PC-9 (cell line): Measurements from ENCODE around the gene LNX2. TPM values are rescaled to one million over a fixed set of nuclear protein-coding genes. Genes with fewer than 3 reads are reported as not detected.

Source experiments
- BruUV-seq: library from RNA; stranded (reverse); fragments of 400-500 nt; replicated peaks from 2 replicates; lab custom pipeline; 2021; lab: Mats Ljungman, UMichigan
- CTCF ChIA-PET: fragments of 300-600 bp; sonication (Branson Sonifier 250); formaldehyde crosslinking; loops from one replicate; lab custom pipeline; 2022; ENCODE audit warnings: antibody characterized with exemption; lab: Charles Lee
- POLR2A ChIA-PET: fragments of 300-600 bp; sonication (Branson Sonifier 250); formaldehyde crosslinking; loops from one replicate; lab custom pipeline; 2022; ENCODE audit warnings: antibody characterized with exemption; ENCODE audit not compliant: unreplicated experiment; lab: Charles Lee
- DNase-seq, 2 experiments: peaks; one replicate each; pipeline versions ENCODE4 v3.0.0 to v3.0.0-alpha.2; 2015 to 2022; ENCODE audit warnings: mixed read lengths in 1 of 2
- H2AFZ ChIP-seq: fragments of 200-600 bp; sonication (generic); 2 replicates; pipeline ENCODE4 v1.8.1; 2017; ENCODE audit warnings: antibody characterized with exemption
- H3F3A ChIP-seq: fragments of 200-600 bp; sonication (generic); 2 replicates; pipeline ENCODE4 v1.8.1; 2017; ENCODE audit warnings: antibody characterized with exemption, mild to moderate bottlenecking, low read depth; ENCODE audit not compliant: insufficient read depth
- H3K27ac ChIP-seq: fragments of 200-600 bp; sonication (generic); 2 replicates; pipeline ENCODE4 v1.6.1; 2016; ENCODE audit warnings: mixed run types
- H3K27me3 ChIP-seq: fragments of 200-600 bp; sonication (generic); 2 replicates; pipeline ENCODE4 v1.6.1; 2016; ENCODE audit warnings: low read depth, mixed run types; ENCODE audit not compliant: insufficient read depth
- H3K36me3 ChIP-seq: fragments of 200-600 bp; sonication (generic); 2 replicates; pipeline ENCODE4 v1.6.1; 2016; ENCODE audit warnings: low read depth, mixed run types
- H3K4me1 ChIP-seq: fragments of 200-600 bp; sonication (generic); replicated peaks from 2 replicates; pipeline ENCODE4 v1.6.1; 2016; ENCODE audit warnings: mixed run types; ENCODE audit not compliant: insufficient read depth
- H3K4me2 ChIP-seq: fragments of 200-600 bp; sonication (generic); 2 replicates; pipeline ENCODE4 v1.6.1; 2017; ENCODE audit warnings: mixed run types
- H3K4me3 ChIP-seq: fragments of 200-600 bp; sonication (generic); 2 replicates; pipeline ENCODE4 v1.6.1; 2016; ENCODE audit warnings: mixed run types
- H3K79me2 ChIP-seq: fragments of 200-600 bp; sonication (generic); 2 replicates; pipeline ENCODE4 v1.6.1; 2017; ENCODE audit warnings: low read depth, mixed run types
- H3K9me2 ChIP-seq: fragments of 200-600 bp; sonication (generic); 2 replicates; pipeline ENCODE4 v1.8.1; 2017; ENCODE audit warnings: mild to moderate bottlenecking; ENCODE audit not compliant: insufficient read depth
- H3K9me3 ChIP-seq: fragments of 200-600 bp; sonication (generic); 2 replicates; pipeline ENCODE4 v1.8.1; 2016; ENCODE audit warnings: low read depth; ENCODE audit not compliant: insufficient read depth
- H4K20me1 ChIP-seq: fragments of 200-600 bp; sonication (generic); 2 replicates; pipeline ENCODE4 v1.8.1; 2017; ENCODE audit not compliant: insufficient read depth
- CTCF ChIP-seq: fragments of 200-600 bp; sonication (generic); conservative IDR thresholded peaks from 2 replicates; pipeline ENCODE4 v1.6.1; 2017; ENCODE audit warnings: mixed run types, antibody characterized with exemption, mild to moderate bottlenecking, moderate library complexity
- EZH2 ChIP-seq: fragments of 200-600 bp; sonication (generic); IDR thresholded peaks from 2 replicates; pipeline ENCODE4 v1.8.0; 2017; ENCODE audit warnings: antibody characterized with exemption, low read depth
- intact Hi-C: fragments of 100-400 bp; cut with micrococcal nuclease; formaldehyde crosslinking; loops from one replicate; pipeline ENCODE4 v1.10.0; 2022; ENCODE audit not compliant: unreplicated experiment
- total RNA-seq: library from RNA; stranded (reverse); gene quantifications from 2 replicates; pipeline ENCODE4 v1.2.3, GENCODE V29; 2021

The LNX2 gene
- total RNA-seq, 1 experiment from 2014 or later, result 7.0 TPM

GRCh38 chr13:27551562-27551961, 68.8 kb downstream of the LNX2 start:
- POLR2A ChIA-PET, result no interaction called here
- Histone ChIP-seq H3K79me2 (no peaks in the 10 kb centered on the region), H2AFZ (no peak overlapping the region), H3K4me1 (no peaks in the 10 kb centered on the region), H4K20me1 (no peaks in the 10 kb centered on the region), H3K9me3 (no peaks in the 10 kb centered on the region), H3F3A (no peaks in the 10 kb centered on the region), H3K4me2 (no peak overlapping the region), H3K4me3 (no peak overlapping the region), H3K36me3 (peaks cover 5% of the 10 kb centered on the region; the same call in 1 of the 2 replicates), H3K9me2 (no peaks in the 10 kb centered on the region), H3K27me3 (no peaks in the 10 kb centered on the region), H3K27ac (no peak overlapping the region)
- CTCF ChIA-PET, result no interaction called here
- TF ChIP-seq EZH2 (no peak), CTCF (no peak)
- intact Hi-C loops, result loop anchor here (10.0 kb wide), 1 partner anchor 103 kb away; no protein-coding TSS in a partner anchor
- no peak for DNase-seq
- BruUV-seq, result no TSS peak

GRCh38 chr13:27549406-27549981, 70.8 kb downstream of the LNX2 start:
- Histone ChIP-seq H2AFZ (no peak overlapping the region), H3K4me3 (no peak overlapping the region), H3F3A (no peaks in the 10 kb centered on the region), H3K9me2 (no peaks in the 10 kb centered on the region), H3K4me1 (no peaks in the 10 kb centered on the region), H3K79me2 (no peaks in the 10 kb centered on the region), H4K20me1 (no peaks in the 10 kb centered on the region), H3K4me2 (no peak overlapping the region), H3K36me3 (0 out of 2 replicates have a peak, but pooled peaks cover under 1% of the 10 kb centered on the region), H3K27me3 (no peaks in the 10 kb centered on the region), H3K9me3 (no peaks in the 10 kb centered on the region), H3K27ac (no peak overlapping the region)
- CTCF ChIA-PET, result no interaction called here
- no peak for DNase-seq
- BruUV-seq, result no TSS peak
- no peak for TF ChIP-seq CTCF
- TF ChIP-seq EZH2, result no peak
- POLR2A ChIA-PET, result no interaction called here
- intact Hi-C loops, result no loop called here

- H2AFZ ChIP-seq, result no peak overlapping the region
- intact Hi-C loops, result no loop called here
- no peak overlapping the region for H3K27ac ChIP-seq
- no peaks in the 10 kb centered on the region for H3F3A ChIP-seq
- BruUV-seq, result no TSS peak
- H4K20me1 ChIP-seq, result no peaks in the 10 kb centered on the region
- no peak overlapping the region for H3K4me3 ChIP-seq
- no peaks in the 10 kb centered on the region for H3K4me1 ChIP-seq
- no peak overlapping the region for H3K4me2 ChIP-seq
- H3K9me2 ChIP-seq, result no peaks in the 10 kb centered on the region
- no peaks in the 10 kb centered on the region for H3K9me3 ChIP-seq
- TF ChIP-seq EZH2, result no peak
- no peak for TF ChIP-seq CTCF
- H3K27me3 ChIP-seq, result no peaks in the 10 kb centered on the region
- no peaks in the 10 kb centered on the region for H3K36me3 ChIP-seq
- DNase-seq, result no peak
- no peaks in the 10 kb centered on the region for H3K79me2 ChIP-seq
- CTCF ChIA-PET, result no interaction called here
- POLR2A ChIA-PET, result no interaction called here
Measured at GRCh38 chr13:27542220-27542619, 78.1 kb downstream of the LNX2 start.
